Right atrium auricular region (tissue), 2 donors: ENCODE results near the gene EIF2D. TPM values are rescaled to one million over a fixed set of nuclear protein-coding genes. Genes with fewer than 3 reads are reported as not detected.
"Not testable (repeated sequence)": the region's sequence is repeated elsewhere in the genome, so short reads cannot be mapped to it uniquely, and the experiment has no call there.

Experiments
- DNase-seq: peaks from one replicate; pipeline ENCODE4 v3.0.0-alpha.2; 2019; ENCODE audit warnings: low spot score
- H3K27ac ChIP-seq, 2 donors: fragments of 200-600 bp; sonication (generic); 1 replicate in 1 of 2; 2 replicates in 1 of 2; pipeline ENCODE4 v1.5.1; 2016 to 2019
- H3K27me3 ChIP-seq, 2 donors: fragments of 200-600 bp; sonication (generic); one replicate each; pipeline versions ENCODE4 v1.5.1 to v1.6.0; 2017 to 2019
- H3K36me3 ChIP-seq: fragments of 200-600 bp; sonication (generic); one replicate; pipeline ENCODE4 v1.5.1; 2016
- H3K4me1 ChIP-seq, 2 donors: fragments of 200-600 bp; sonication (generic); one replicate each; pipeline versions ENCODE4 v1.5.1 to v1.6.0; 2017 to 2019
- H3K4me3 ChIP-seq, 2 donors: fragments of 200-600 bp; sonication (generic); 1 replicate in 1 of 2; 2 replicates in 1 of 2; pipeline ENCODE4 v1.5.1; 2017 to 2019; ENCODE audit warnings: mild to moderate bottlenecking in 1 of 2, moderate library complexity in 1 of 2
- H3K9me3 ChIP-seq, 2 donors: fragments of 200-600 bp; sonication (generic); one replicate each; pipeline ENCODE4 v1.5.1; 2019
- CTCF ChIP-seq, 2 donors: fragments of 200-600 bp; sonication (generic); IDR thresholded peaks; one replicate each; pipeline ENCODE4 v1.5.1; 2019; ENCODE audit warnings: antibody characterized with exemption in 2 of 2
- total RNA-seq, 2 donors: library from RNA; depleted of rRNA; stranded (reverse); fragments of >200 nt; gene quantifications; one replicate each; pipeline ENCODE4 v1.1.0, GENCODE V29; 2016

Gene EIF2D
- total RNA-seq, 2 donors from 2014 or later: 21.7 to 30.4 TPM

GRCh38 chr1:206643118-206643698 is 30.9 kb upstream of the EIF2D start:
- Histone ChIP-seq H3K4me3 (no peak overlapping the region), H3K9me3 (no peaks in the 10 kb centered on the region), H3K27me3 (no peaks in the 10 kb centered on the region), H3K36me3 (peaks cover 23% of the 10 kb centered on the region), H3K27ac (no peak overlapping the region), H3K4me1 (no peaks in the 10 kb centered on the region)
- no peak for TF ChIP-seq CTCF (IDR thresholded peaks at IDR 0.05)
- DNase-seq: no peak

GRCh38 chr1:206642074-206642473 is 29.8 kb upstream of the EIF2D start:
- not testable (repeated sequence) for H3K27ac ChIP-seq, H3K9me3 ChIP-seq, H3K4me3 ChIP-seq, DNase-seq, H3K4me1 ChIP-seq, H3K27me3 ChIP-seq
- peaks cover 12% of the 10 kb centered on the region for H3K36me3 ChIP-seq

GRCh38 chr1:206637605-206638004 is 25.3 kb upstream of the EIF2D start:
- Histone ChIP-seq H3K27ac (peak overlapping the region; percentile 95 to 97), H3K36me3 (peaks cover 7% of the 10 kb centered on the region), H3K9me3 (no peaks in the 10 kb centered on the region), H3K4me3 (no peak overlapping the region), H3K4me1 (peaks cover 0 to 26% of the 10 kb centered on the region in 2 donors), H3K27me3 (no peaks in the 10 kb centered on the region)
- TF ChIP-seq CTCF (IDR thresholded peaks at IDR 0.05): no peak
- DNase-seq: no peak

- TF ChIP-seq CTCF (IDR thresholded peaks at IDR 0.05): no peak
- Histone ChIP-seq H3K9me3 (no peaks in the 10 kb centered on the region), H3K27me3 (no peaks in the 10 kb centered on the region), H3K4me1 (peaks cover 0 to 26% of the 10 kb centered on the region in 2 donors), H3K4me3 (no peak overlapping the region), H3K36me3 (peaks cover 7% of the 10 kb centered on the region), H3K27ac (peak overlapping the region; percentile 95 to 97)
- no peak for DNase-seq
Measured at GRCh38 chr1:206636671-206637070, 24.4 kb upstream of the EIF2D start.

GRCh38 chr1:206635978-206636345 is 23.7 kb upstream of the EIF2D start:
- no peak for TF ChIP-seq CTCF (IDR thresholded peaks at IDR 0.05)
- DNase-seq: no peak
- no peaks in the 10 kb centered on the region for H3K9me3 ChIP-seq
- H3K36me3 ChIP-seq: peaks cover 3% of the 10 kb centered on the region
- peak overlapping the region; percentile 82 to 90 for H3K4me3 ChIP-seq
- H3K27me3 ChIP-seq: no peaks in the 10 kb centered on the region
- peaks cover 0 to 26% of the 10 kb centered on the region in 2 donors for H3K4me1 ChIP-seq
- peak overlapping the region; percentile 95 to 97 for H3K27ac ChIP-seq

- no peaks in the 10 kb centered on the region for H3K27me3 ChIP-seq
- H3K9me3 ChIP-seq: no peaks in the 10 kb centered on the region
- TF ChIP-seq CTCF (IDR thresholded peaks at IDR 0.05): peak in 1 of 2 donors; percentile 10
- DNase-seq: peak; percentile 94
- H3K27ac ChIP-seq: peak within 1 kb of the TSS; percentile 95 to 97
- peak within 1 kb of the TSS; percentile 82 to 90 for H3K4me3 ChIP-seq
- H3K36me3 ChIP-seq: no peaks in the 10 kb centered on the region
- peaks cover 0 to 26% of the 10 kb centered on the region in 2 donors for H3K4me1 ChIP-seq
Measured at GRCh38 chr1:206635080-206635977, 23.1 kb upstream of the EIF2D start, which contains the start of gene DYRK3. Gene DYRK3 (plus strand): TSS chr1:206635536. CDS start chr1:206635704, 168 bp downstream.
